ENCODE measurements around the gene AMN1. TPM values are rescaled to one million over a fixed set of nuclear protein-coding genes. Genes with fewer than 3 reads are reported as not detected.
A peak's percentile ranks its signal among the peaks of the same experiment; 100 is the strongest.

AMN1 gene
- total RNA-seq, 1 donor from 2014 or later, result 13.7 TPM

DNA sequence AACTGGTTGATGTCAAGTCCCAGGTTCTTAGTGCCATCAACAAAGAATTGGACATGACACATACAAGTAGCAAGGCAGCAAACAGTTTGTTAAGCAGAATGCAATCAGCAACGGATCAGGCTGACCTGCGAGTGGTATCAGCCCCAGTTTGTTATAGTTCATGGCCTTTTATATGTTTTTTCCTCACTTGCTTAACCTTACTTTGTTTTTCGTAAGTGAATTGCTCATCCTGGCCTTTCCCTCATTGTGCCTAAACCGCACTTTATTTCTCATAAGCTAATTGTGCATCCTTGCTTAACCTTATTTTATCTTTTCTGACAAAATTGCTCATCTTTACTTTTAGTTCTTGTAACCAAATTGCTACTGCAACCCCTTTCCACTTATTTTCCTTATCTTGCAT lies 65.2 kb downstream of the AMN1 start:
- DNase-seq, result no peak
- Mint-ChIP-seq H3K4me1 (peaks cover 28% of the 10 kb centered on the region), H3K27me3 (no peaks in the 10 kb centered on the region), H3K36me3 (ENCODE audit: low read depth) (peaks cover 8% of the 10 kb centered on the region), H3K4me3 (no peak overlapping the region), H3K27ac (no peak overlapping the region), H3K9me3 (peaks cover 3% of the 10 kb centered on the region)
- ATAC-seq (ENCODE audit: low read depth), result no peak
- TF ChIP-seq CTCF (IDR thresholded peaks at IDR 0.05), result no peak
- ChIA-PET POLR2A (no interaction called here), CTCF (no interaction called here)
- intact Hi-C loops (cut with micrococcal nuclease), result no loop called here

- no peak for TF ChIP-seq CTCF (IDR thresholded peaks at IDR 0.05)
- ChIA-PET POLR2A (interaction anchor here (0.6 to 1.5 kb wide), 6 partner anchors 9 to 1093 kb away, joined by 3 to 12 read pairs (median 3); partner anchors contain the start of genes AMN1 and RESF1), CTCF (interaction anchor here (1.2 kb wide), 1 partner anchor 20 kb away, joined by 3 read pairs; no protein-coding TSS in a partner anchor)
- DNase-seq (no peak), ATAC-seq (ENCODE audit: low read depth) (no peak)
- peaks cover 35% of the 10 kb centered on the region for H3K4me1 Mint-ChIP-seq
- H3K27me3 Mint-ChIP-seq, result no peaks in the 10 kb centered on the region
- peaks cover 5% of the 10 kb centered on the region for H3K36me3 Mint-ChIP-seq (ENCODE audit: low read depth)
- intact Hi-C loops (cut with micrococcal nuclease), result no loop called here
- H3K9me3 Mint-ChIP-seq, result peaks cover 3% of the 10 kb centered on the region
- H3K27ac Mint-ChIP-seq, result peak overlapping the region; percentile 82
- H3K4me3 Mint-ChIP-seq, result no peak overlapping the region
Observed at GRCh38 chr12:31662176-31662849, 66.5 kb downstream of the AMN1 start.

DNA sequence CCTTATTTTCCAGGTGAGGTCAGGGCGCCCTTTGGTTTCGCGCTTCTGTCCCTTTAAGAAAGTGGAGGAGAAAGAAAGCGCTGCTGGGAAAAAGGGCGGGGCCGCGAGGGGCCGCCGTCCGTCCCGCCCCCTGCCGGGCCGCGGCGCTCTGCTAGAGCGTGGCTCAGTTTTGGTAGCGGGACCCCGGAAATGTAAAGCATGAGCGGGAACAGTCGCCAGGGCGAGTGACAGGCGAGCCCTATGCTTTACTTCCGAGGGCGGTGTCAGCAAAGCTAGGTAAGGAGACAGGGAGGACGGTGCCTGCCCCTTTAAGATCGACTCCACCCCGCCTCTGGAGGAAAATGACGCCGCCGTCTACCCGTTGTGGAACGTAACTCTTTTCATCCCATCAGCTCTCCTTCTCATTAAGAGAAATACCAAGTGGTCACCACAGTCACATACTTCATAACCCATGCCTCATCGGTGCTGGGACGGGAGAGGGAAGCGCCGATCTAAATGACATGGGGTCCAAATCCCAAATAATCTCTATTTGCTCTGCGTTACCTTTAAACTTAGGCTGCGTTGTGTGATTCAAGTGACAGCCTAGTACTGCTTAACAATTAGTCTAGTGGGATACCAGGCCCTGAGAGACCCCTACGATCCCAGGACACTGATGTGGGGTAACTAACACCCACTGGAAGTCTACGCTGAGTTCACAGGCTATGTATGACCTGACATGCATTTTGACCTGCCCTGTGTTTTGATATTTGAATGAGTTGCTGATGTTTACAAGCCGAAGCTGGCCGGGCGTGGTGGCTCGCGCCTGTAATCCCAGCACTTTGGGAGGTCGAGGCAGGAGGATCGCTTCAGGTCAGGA lies 69.5 kb downstream of the AMN1 start, which contains the start of gene ETFBKMT:
ETFBKMT (plus strand) TSS at position 602 of the 856 bp plus-strand sequence. CDS start 2,266 bp downstream, outside the sequence.
- DNase-seq (peak; percentile 88), ATAC-seq (ENCODE audit: low read depth) (peak; percentile 98)
- H3K36me3 Mint-ChIP-seq (ENCODE audit: low read depth), result peaks cover 5% of the 10 kb centered on the region
- H3K27ac Mint-ChIP-seq, result peak within 1 kb of the TSS; percentile 99
- no peak for TF ChIP-seq CTCF (IDR thresholded peaks at IDR 0.05)
- H3K4me3 Mint-ChIP-seq, result peak within 1 kb of the TSS; percentile 96
- intact Hi-C loops (cut with micrococcal nuclease), result loop anchor here (1.0 to 10.0 kb wide), 17 partner anchors 23 to 1020 kb away; partner anchors contain the start of genes AMN1, DNM1L, RESF1 and SINHCAF
- H3K27me3 Mint-ChIP-seq, result no peaks in the 10 kb centered on the region
- POLR2A ChIA-PET, result interaction anchor here (0.6 to 3.0 kb wide), 26 partner anchors 13 to 1066 kb away, joined by 3 to 31 read pairs (median 4); partner anchors contain the start of genes AMN1, DENND5B and RESF1
- CTCF ChIA-PET, result interaction anchor here (0.6 to 2.9 kb wide), 3 partner anchors 24 to 403 kb away, joined by 3 to 25 read pairs (median 3); no protein-coding TSS in a partner anchor
- peaks cover 35% of the 10 kb centered on the region for H3K4me1 Mint-ChIP-seq
- H3K9me3 Mint-ChIP-seq, result peaks cover 3% of the 10 kb centered on the region

DNA sequence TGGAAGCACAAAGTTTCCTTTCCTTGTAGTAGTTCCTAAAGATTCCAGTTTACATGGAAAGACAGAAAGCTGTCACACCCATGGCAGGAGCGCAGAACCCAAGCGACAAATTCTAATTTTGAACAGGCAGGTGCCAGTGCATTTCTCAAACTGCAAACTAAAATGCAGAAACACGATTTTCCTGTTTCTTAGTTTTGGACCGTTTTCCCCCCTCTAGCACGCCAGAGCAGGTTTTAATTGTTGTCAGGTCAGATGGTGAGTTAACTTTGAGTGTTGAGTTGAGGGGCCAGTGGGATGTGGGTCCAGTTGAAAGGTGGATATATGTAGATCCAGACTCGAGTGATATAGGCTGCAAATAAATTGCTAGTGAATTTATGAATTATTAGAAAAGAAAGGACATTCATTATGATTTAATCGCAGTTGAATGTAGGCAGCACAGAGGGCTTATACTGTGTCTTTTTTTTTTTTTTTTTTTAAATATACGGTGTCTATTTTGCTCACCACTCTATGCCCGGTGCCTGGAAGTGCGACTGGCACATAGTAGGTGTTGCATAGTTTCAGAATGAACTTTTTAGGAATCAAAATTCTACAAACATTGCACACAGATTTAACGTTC lies 70.2 kb downstream of the AMN1 start:
- ATAC-seq (ENCODE audit: low read depth), result peak; percentile 3
- no peaks in the 10 kb centered on the region for H3K27me3 Mint-ChIP-seq
- intact Hi-C loops (cut with micrococcal nuclease), result loop anchor here (1.0 to 10.0 kb wide), 17 partner anchors 22 to 1021 kb away; partner anchors contain the start of genes AMN1, DNM1L, RESF1 and SINHCAF
- H3K4me3 Mint-ChIP-seq, result peak overlapping the region; percentile 96
- peaks cover 5% of the 10 kb centered on the region for H3K36me3 Mint-ChIP-seq (ENCODE audit: low read depth)
- peaks cover 3% of the 10 kb centered on the region for H3K9me3 Mint-ChIP-seq
- no peak for TF ChIP-seq CTCF (IDR thresholded peaks at IDR 0.05)
- no peak for DNase-seq
- H3K27ac Mint-ChIP-seq, result peak overlapping the region; percentile 99
- ChIA-PET POLR2A (interaction anchor here (0.6 to 3.0 kb wide), 21 partner anchors 13 to 1067 kb away, joined by 3 to 31 read pairs (median 4); partner anchors contain the start of genes AMN1, DENND5B and RESF1), CTCF (interaction anchor here (0.9 to 2.9 kb wide), 2 partner anchors 255 to 404 kb away, joined by 3 to 25 read pairs; no protein-coding TSS in a partner anchor)
- peaks cover 35% of the 10 kb centered on the region for H3K4me1 Mint-ChIP-seq
